AG04449 (cell line): ENCODE measurements around the gene TRHDE.

ENCODE experiments used
- CTCF ChIA-PET: fragments of 350-600 bp; formaldehyde crosslinking; extraction: SDS; loops from one replicate; lab custom pipeline; 2021; ENCODE audit warnings: antibody characterized with exemption; lab: Yijun Ruan, JAX
- POLR2A ChIA-PET: fragments of 400-600, 350-600 bp; formaldehyde crosslinking; extraction: SDS; loops from one replicate; lab custom pipeline; 2020; ENCODE audit warnings: antibody characterized with exemption, inconsistent platforms; lab: Yijun Ruan, JAX
- DNase-seq: peaks from one replicate; pipeline ENCODE4 v3.0.0-alpha.2; 2010; ENCODE audit warnings: low read depth, low spot score
- H3K4me3 ChIP-seq: 2 replicates; pipeline ENCODE4 v1.5.1; 2011; ENCODE audit warnings: low read depth, mild to moderate bottlenecking, control low read depth, low read length
- TF ChIP-seq, protein P1 (sequence below): IDR thresholded peaks from one replicate; pipeline ENCODE4 v1.5.1; 2011; ENCODE audit warnings: mild to moderate bottlenecking, moderate library complexity, low read length, control low read depth, inconsistent platforms; ENCODE audit not compliant: insufficient read depth; ENCODE audit errors: missing control alignments

Gene TRHDE

DNA sequence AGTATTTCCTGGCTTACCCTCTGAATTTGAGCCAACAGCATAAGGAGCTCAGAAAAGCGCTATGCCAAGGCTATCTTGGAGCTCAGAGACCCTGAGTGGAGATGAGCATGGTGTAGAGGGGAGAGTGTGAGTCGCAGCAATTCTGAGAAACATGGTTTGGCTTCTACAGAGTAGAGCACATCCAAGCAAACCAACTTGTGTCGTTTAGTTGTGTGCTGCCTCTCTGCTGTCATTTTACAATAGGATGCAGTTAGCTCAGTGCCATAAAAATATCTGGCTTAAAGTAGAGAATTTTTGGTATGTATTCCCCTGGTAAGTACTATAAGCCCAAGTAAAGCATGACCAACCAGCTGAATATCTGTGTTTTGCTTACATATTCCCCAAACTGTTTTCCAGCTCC, 249.2 kb downstream of the TRHDE start:
- ChIA-PET CTCF (interaction anchor here (1.2 kb wide), 1 partner anchor 10 kb away, joined by 4 read pairs; no protein-coding TSS in a partner anchor), POLR2A (no interaction called here)

DNA sequence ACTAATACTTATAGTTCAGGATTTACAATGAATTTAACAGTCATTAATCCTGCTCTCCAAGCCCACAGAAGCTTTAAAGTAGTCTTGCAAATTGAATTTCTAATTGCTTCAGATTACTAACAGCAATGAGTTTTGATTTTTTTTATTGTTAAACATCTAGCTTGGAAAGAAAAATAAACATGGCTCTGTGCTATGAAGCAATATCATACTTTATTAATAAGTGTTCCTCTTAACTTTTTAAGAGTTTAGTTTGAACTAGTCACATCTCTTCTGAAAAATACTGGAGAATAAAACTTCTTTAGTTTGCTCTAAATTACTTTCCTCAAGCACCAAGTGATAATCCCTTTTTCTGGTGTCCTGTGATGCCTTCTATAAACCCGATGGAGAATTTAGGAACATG, 250.2 kb downstream of the TRHDE start:
- TF ChIP-seq, protein P1, sequence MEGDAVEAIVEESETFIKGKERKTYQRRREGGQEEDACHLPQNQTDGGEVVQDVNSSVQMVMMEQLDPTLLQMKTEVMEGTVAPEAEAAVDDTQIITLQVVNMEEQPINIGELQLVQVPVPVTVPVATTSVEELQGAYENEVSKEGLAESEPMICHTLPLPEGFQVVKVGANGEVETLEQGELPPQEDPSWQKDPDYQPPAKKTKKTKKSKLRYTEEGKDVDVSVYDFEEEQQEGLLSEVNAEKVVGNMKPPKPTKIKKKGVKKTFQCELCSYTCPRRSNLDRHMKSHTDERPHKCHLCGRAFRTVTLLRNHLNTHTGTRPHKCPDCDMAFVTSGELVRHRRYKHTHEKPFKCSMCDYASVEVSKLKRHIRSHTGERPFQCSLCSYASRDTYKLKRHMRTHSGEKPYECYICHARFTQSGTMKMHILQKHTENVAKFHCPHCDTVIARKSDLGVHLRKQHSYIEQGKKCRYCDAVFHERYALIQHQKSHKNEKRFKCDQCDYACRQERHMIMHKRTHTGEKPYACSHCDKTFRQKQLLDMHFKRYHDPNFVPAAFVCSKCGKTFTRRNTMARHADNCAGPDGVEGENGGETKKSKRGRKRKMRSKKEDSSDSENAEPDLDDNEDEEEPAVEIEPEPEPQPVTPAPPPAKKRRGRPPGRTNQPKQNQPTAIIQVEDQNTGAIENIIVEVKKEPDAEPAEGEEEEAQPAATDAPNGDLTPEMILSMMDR = no peak
- no peak for DNase-seq
- ChIA-PET CTCF (no interaction called here), POLR2A (no interaction called here)
- no peak overlapping the region for H3K4me3 ChIP-seq

More for the DNA sequence above, 249.2 kb downstream of the TRHDE start:
- TF ChIP-seq, protein P1 = no peak
- no peak overlapping the region for H3K4me3 ChIP-seq
- DNase-seq = no peak

DNA sequence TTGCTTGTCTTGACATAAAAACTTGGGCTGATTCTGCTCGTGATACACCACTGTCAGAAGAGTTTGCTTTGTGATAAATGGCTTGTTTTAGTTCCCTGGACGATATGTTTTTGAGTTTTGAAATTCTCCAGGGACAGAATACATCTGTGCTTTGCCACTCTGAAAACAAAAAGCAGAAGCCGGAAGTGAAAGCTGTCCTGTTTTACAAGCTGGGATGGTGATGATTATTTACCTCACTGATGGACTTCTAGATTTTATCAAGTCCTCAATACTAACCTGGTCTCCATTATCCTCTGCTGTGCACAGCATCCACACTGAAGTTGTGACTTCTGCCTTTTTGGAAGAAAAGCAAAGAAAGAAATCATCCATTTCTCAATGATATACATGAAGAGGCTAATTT, 251.6 kb downstream of the TRHDE start:
- TF ChIP-seq, protein P1 = no peak
- CTCF ChIA-PET = no interaction called here
- no peak for DNase-seq
- POLR2A ChIA-PET = no interaction called here
- H3K4me3 ChIP-seq = no peak overlapping the region

DNA sequence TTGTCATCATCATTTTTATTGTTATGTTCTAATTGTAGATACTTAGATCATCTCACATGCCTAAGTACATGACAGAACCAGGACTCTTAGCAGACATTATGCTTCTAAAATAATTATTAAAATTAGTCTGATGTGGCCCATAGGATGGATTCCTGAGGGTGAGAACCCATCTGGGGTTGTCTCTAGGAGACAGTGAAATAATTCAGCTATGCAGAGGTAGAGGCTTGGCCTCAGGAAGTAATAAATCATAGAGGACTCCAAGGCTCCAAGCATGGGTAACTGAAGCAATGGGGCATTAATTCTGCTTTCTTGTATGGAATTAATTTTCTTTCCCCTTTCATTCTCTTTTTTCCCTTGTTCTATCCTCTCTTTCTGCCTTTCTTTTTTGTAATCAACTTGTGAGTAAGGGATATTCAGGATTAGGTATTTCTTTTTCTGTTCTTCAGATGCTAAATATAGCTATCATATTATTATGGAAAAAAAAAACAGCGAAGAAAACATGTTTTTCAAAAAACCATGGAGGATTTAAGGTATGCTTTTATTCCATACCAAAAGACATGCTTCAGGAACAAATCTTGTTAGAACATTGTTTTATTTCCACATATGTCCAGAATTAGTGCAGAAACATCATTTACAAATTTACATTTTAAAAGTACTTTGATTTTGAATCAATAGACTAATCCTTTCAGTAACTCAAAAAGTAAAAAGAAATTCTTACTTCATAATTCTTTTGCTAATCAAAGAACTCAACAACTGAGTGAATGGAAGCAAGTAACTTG, 263.2 kb downstream of the TRHDE start:
- no peak for DNase-seq
- CTCF ChIA-PET = no interaction called here
- TF ChIP-seq, protein P1 = no peak
- H3K4me3 ChIP-seq = no peak overlapping the region
- POLR2A ChIA-PET = no interaction called here

DNA sequence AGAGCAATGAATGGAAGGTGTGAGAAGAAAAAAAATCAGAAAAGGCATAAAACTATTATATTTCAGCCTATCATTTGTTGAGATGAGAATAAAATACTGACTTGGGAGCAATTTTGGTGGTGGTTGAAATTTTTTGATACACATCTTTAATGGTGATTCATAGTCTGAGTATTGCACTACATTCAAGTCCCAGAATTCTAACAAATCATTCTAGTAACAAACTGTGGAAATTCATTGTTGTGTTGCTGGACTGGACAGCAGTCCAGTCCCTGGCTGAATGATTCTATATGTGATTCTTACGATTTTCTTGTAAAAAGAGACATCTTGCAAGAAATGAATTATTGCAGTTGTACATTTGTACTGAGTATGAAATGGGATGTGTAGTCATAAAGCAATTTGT, 268.6 kb downstream of the TRHDE start:
- ChIA-PET CTCF (no interaction called here), POLR2A (no interaction called here)
- no peak for DNase-seq
- TF ChIP-seq, protein P1 = no peak
- H3K4me3 ChIP-seq = no peak overlapping the region

DNA sequence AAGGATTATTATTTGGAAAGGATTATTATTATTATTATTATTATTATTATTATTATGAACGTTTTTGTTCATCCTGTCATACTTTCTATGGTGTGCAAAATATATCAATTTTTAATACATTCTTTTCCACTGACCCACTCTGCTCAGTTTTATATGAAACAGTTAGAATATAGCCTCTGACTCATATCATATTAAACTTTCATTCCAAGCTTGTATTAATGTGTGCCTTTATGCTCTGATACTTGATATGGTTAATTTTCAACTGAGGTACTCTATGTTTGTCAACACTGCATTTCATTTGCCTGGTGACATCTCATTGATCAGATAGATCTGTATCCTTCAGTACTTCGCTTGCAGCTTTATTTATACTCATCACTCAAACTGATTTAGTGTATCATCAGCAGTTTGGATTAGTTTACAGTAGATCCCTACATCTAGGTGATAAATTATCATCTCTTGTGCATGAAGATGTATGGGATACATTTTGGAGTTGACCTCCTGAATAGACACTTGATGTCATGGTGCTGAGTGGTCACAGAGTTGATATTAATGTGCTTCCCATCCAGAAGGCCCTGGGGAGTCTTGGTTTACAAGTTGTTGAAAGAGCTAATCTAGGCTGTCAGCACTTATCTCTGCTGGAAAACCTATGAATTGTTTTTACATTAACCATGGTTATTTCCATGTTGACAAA, 271.8 kb downstream of the TRHDE start:
- TF ChIP-seq, protein P1 = no peak
- CTCF ChIA-PET = no interaction called here
- POLR2A ChIA-PET = no interaction called here
- H3K4me3 ChIP-seq = no peak overlapping the region
- DNase-seq = no peak
